Measurements from ENCODE around the gene ABR.

DNA sequence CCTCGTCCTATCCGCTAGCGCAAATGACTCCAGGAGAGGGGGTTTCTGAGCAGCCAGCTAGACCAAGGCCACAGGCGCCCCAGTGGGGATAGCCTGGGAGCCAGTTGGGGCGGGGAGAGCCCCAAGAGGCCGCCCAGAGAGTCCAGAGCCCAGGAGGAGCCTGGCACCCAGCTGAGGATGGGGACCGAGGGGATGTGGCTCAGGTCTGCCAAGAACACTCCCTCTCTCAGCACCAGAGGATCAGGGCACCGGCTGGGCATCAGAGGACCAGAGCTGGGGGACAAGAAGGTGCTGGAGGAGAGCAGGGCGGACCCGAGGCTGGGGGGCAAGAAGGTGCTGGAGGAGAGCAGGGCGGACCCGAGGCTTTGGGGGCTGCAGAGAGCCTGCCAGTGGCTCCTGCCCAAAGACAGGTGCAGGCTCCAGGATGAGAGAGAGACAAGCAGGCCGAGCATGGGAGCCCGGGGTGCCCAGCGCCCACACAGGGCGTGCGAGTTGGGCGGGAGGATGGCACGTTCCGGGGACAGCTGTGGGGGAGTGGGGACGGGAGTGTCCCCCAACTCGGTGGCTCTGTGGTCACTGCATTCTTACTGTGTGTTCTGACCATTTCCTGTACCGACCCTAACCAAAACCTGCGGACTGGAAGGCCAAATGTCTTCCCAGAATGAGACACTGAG lies 143.5 kb downstream of the ABR start:
- no peak for TF ChIP-seq EZH2 (IDR thresholded peaks at IDR 0.05; ENCODE audit: borderline replicate concordance, low read depth, low read length, severe bottlenecking)
- TF ChIP-seq, protein P1, sequence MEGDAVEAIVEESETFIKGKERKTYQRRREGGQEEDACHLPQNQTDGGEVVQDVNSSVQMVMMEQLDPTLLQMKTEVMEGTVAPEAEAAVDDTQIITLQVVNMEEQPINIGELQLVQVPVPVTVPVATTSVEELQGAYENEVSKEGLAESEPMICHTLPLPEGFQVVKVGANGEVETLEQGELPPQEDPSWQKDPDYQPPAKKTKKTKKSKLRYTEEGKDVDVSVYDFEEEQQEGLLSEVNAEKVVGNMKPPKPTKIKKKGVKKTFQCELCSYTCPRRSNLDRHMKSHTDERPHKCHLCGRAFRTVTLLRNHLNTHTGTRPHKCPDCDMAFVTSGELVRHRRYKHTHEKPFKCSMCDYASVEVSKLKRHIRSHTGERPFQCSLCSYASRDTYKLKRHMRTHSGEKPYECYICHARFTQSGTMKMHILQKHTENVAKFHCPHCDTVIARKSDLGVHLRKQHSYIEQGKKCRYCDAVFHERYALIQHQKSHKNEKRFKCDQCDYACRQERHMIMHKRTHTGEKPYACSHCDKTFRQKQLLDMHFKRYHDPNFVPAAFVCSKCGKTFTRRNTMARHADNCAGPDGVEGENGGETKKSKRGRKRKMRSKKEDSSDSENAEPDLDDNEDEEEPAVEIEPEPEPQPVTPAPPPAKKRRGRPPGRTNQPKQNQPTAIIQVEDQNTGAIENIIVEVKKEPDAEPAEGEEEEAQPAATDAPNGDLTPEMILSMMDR (IDR thresholded peaks at IDR 0.05; ENCODE audit: borderline replicate concordance, extremely low read depth, low read length, poor library complexity, severe bottlenecking): no peak

All from DND-41 (cell line).